ENCODE data around the gene ERGIC3. TPM values are rescaled to one million over a fixed set of nuclear protein-coding genes. Genes with fewer than 3 reads are reported as not detected.
A peak's percentile ranks its signal among the peaks of the same experiment; 100 is the strongest.
"Not testable (repeated sequence)": the region's sequence is repeated elsewhere in the genome, so short reads cannot be mapped to it uniquely, and the experiment has no call there.

Gene ERGIC3
- polyA plus RNA-seq, 3 donors: 348 to 369 (median 365) TPM

DNA sequence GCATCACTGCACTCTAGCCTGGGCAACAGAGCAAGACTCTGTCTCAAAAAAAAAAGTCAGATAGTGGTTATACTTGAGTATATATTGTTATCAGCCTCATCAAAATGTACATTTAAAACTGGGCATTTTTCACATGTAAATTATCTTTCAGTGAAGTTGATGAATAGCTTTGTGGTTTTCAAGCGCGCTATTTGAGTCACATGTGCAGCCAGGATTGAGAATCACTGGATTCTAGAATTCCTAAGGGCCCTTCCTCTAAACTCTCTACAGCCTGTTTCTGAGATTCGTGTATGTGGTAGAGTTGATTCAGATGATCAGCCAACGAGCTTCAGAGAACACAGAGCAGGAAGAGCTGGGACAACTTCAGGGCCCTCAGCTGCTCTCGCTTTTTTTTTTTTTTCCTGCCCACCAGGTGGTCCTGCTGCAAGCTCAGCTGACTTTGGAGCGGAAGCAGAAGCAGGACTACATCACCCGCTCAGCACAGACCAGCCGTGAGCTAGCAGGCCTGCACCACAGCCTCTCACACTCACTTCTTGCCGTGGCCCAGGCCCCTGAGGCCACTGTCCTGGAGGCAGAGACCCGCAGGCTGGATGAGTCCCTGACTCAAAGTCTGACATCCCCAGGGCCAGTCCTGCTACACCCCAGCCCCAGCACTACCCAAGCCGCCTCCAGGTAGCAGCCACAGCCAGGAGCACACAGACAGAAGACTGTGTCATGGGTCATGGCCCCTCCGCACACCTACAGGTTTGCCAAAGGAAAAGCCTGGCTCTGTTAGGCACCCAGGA, 30.7 kb upstream of the ERGIC3 start:
- no peak for DNase-seq

DNA sequence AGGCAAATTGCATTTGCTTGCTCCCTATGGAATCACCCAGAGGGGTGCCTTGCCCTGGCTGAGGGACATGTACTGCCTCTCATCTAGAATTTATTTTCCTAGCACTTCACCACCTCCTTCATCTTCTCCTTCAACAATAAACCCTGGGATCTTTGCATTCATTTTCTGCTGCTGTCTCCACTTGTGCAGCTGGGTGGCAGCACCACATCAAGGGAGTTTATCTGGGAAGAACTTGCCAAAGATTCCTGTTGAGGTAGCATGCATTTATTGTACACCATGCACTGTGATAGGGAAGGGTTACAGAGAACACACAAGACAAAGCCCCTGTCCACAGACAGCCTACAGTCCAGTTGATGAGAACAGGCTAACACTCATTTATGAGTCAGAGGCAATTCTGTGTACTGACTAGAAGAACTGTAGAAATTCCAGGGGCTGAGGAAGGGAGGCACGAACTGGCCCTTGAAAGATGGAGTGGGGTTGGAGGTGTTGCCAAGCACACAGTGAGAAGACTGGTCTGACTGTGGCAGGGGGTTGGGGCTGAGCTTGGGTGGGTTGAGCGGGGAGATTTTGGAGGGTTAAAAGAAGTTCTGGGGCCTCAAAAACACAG, 30.0 kb upstream of the ERGIC3 start:
- peak; percentile 31 for DNase-seq

DNA sequence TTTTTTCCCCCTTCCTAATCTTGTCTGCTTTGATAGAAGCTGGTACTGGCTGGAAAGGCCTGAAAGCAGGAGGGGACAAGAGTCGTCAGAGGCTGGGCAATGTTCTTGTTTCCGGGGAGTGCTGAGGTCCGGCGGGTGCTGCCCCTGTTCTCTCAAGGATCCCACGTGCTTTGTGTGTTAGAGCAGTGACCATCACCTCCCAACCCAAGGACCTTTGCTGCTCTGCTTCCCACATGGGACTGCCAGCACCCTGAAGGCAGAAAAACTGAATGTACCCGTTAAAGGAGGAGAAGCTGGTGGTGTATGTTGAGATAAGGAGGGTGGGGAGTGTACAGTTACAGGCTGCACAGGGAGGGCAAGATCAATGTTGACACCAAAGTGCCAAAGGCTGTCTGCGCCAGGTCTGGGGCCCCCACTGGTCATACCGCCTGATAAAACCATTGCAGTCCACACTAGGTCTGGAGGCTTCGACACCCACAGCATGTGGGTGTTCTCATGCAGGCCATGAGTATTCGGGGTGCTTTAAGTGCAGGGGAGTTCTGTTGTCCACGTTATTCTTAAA, 27.4 kb upstream of the ERGIC3 start:
- no peak for DNase-seq

DNA sequence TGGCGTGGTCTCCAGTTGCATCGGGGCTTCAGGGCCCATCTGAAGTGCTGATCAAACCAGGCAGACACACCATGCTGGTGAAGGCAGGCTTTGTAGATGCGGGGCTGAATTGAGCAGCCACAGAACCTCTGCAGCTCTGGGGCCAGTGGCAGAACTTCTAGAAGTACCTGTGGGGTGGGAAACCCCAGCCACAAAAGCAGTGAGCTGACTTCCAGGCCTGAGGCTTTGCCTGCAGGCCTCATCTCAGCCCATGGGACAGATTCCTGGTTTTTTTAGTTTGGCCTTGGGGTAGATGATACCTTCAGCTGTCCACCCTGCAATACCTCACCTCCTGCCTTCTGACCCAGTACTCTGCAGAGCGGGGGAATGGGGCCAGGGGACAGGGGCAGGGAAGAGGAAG, 26.5 kb upstream of the ERGIC3 start:
- no peak for DNase-seq

DNA sequence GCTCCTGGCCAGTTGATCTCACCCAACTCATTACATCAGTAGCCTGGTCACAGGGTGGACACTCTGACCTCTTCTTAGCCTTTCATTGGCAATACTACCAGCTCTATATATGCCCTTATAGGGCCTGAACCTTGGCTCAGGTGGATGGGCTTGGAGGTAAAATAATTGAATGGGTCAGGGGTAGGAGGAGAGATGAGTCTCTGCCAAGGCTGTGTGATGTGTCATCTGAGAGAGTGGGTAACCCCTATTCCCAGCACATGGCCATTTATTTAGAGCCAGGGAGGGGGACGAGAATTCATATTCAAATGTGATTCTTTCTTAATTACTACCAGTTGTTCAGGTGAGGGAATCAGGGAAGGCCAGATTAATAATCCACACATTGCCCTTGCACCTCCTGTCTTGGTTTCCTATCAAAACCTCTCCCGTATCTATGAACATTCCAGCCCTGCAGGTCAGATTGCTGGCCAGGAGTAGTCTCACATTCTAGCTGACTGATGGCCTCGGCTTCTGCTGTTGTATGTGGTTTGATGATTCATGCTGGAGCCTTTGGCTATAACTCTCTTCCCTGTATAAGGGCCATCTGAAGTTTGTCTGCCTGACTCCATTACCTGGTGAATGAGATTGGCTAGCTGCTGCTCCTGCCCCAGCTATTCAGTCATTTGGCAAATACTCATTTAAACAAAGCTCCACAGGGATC, 25.8 kb upstream of the ERGIC3 start:
- no peak for DNase-seq

DNA sequence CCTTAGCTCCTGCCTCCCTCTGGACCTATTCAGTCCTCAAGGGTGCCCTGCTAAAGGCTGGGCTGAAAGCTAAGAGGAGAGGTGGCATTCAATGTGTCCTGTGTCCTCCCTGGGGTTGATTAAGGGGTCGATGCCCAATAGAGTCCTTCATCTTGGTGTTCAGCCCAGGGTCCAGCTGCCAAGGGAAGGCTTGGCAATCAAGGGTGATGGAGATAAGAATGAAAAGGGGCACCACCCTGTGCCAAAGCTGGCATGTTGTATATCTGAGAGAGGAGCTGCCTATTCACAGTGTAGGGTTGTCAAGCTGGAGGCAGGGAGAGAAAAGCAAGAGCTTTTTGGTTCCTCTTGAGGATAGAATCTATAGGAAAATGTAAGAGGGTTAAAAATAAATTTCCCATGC, 24.8 kb upstream of the ERGIC3 start:
- DNase-seq: no peak

DNA sequence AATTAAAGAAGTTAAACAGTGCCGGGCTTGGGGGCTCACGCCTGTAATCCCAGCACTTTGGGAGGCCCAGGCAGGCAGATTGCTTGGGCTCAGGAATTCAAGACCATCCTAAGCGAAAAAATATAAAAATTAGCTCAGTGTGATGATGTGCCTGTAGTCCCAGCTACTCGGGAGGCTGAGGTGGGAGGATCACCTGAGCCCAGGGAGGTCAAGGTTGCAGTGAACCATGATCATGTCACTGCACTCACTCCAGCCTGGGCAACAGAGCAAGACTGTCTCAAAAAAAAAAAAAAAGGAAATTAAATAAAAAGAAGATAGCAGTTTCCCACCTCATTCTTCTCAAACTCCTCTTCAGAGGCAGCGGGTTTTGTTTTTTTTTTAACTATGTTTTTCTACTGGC, 24.1 kb upstream of the ERGIC3 start:
- DNase-seq: not testable (repeated sequence)

DNA sequence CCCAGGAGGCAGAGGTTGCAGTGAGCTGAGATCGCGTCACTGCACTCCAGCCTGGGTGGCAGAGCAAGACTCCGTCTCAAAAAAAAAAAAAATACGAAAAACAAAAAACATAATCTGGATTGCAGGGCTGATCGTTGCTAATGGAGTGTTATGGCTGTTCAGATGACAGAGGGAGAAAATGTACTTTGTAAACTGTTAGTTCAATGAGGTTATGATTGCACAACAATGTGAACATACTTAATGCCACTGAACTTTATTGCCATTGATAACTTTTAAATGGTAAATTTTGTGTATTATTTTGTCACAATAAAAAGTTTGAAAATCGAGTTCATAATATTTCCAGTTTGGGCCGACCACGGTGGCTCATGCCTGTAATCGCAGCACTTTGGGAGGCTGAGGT, 22.9 kb upstream of the ERGIC3 start:
- DNase-seq: no peak

DNA sequence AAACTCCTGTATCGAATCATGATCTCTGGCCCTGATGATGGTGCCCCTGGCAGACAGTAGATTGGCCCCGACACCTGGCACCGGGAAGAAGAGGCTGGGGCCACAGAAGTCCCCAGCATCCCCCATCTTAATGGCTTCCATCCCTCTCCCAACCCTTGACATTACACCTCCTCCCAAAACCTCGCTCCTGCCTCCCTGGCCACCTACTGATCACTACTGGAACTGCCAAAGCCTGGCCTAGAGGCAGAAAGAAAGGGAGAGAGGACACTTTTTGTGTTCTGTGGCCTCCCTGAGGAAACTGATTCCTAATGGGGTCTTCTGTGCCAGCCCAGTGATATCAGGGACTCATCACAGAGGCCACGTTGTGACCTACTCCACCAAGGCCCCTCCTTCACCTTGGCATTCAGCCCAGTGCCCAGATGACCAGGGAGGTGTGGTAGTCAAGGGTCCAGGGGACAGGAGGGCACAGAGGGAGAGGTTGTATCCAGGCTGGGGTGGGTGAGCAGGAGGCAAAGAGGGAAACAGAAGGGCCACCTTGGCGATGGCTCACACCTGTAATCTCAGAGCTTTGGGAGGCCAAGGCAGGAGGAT, 18.5 kb upstream of the ERGIC3 start:
- DNase-seq: no peak

DNA sequence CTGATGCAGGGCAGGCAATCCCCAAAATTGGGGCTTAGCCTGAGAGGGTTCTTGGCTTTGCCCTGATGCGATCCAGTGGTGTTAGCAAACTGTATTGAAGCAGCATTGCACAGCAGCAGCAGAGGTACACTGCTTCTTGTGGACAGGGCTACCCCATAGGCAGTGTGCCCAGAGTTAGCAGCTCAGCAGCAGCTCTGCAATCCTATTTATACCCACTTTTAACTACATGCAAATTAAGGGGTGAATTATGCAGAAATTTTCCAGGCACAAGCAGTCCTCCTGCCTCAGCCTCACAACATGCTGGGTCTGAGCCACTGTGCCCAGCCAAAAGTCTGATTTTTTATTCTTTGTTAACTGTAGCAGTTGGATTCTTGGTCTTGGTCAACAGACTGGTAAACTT, 16.2 kb upstream of the ERGIC3 start:
- DNase-seq: no peak

DNA sequence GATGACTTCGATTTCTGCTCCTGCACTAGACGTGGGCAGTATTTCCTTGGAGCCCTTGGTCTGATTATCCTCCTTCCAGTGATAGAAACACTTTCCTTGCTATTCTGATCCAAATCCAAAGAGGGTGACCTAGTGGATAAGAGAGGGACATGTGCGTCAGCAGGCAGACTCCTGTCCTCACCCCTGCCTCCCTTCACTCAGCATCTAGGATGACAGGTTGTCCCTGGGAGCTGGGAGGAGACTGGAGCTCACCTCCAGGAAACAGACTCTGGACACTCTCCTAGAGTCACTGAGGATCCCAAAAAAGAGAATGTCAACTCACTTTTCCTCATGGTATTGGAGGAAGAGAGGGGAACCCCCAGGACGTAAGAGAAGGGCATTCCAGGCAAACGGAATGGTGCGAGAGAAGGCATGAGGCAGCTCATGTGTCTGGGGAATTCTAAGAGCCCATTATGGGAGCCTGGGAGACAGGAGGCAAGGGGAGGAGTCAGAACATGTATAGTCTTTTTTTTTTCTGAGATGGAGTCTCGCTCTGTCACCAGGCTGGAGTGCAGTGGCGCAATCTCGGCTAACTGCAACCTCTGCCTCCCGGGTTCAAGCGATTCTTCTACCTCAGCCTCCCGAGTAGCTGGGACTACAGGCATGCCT, 14.6 kb upstream of the ERGIC3 start:
- DNase-seq: no peak

DNA sequence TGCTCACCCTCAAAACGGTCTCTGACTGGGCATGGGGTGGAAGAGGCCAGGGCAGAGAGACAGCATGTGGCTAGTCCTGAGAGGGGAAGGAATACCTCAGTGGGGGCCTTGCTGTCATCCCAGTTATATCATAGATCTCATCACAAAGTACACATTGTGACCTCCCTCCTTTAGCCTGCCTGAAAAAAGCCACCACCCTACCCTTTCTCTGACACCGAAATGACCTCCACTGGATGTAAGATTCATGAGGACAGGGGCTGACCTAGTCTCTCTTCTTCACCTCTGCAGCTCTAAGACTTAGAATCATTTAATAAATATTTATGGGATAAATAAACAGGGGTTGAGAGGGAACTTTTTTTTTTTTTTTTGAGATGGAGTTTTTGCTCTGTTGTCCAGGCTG, 12.3 kb upstream of the ERGIC3 start, which contains the start of gene C20orf173:
C20orf173 (minus strand) TSS at position 101 of the 400 bp plus-strand sequence. CDS start 279 bp downstream, outside the sequence.
- DNase-seq: no peak

DNA sequence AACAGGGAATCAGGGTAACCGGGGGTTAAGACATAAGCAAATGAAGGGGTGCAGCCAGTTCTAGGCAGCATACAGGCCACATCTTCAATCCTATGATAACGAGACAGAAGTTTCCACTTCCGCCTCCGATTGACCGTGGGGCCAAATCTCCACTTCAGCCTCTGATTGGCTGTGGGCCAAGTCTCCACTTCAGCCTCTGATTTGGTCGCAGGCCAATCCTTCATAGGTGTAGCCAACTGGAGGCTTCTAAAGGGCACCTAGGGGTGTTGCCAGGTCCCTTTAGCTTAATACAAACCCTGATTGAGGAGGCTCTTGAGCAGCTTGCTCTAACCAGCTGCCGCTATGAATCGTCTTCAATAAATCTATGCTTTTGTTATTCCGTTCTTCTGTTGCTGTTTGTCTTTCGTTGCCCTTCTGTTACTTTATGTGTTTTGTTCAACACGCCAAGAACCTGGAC, 2.1 kb upstream of the ERGIC3 start:
- peak; percentile 37 for DNase-seq

DNA sequence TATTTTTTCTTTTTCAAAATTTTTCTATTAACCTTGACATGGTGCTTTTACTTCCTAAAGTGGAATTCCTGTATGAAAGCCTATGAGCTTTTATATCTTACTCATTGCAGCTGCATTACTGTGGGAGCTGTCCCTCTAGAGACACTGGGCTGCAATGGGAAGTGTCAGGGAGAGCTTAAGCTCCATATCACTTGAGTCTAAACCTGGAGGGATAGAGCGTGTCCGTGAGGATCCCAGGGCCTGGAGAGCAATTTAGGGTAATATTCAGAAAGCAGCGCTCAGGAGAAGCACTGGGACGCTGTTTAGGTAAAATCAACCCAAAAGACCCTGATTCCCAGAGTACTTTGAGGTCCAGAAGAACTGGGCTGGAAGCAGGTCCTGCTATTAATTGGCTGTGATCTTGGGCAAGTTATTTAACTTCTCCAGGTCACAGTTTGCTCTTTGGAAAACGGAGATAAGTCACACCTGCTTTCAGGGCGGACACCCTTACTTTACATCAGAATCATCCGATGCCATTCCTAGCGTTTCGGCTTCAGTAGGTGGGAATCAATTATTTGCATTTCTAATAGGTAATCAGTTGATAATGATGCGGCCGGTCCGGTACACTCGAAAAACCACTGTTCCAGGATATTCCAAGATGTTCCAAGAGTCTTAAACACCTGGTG, 628 bp upstream of the ERGIC3 start:
- DNase-seq: no peak

DNA sequence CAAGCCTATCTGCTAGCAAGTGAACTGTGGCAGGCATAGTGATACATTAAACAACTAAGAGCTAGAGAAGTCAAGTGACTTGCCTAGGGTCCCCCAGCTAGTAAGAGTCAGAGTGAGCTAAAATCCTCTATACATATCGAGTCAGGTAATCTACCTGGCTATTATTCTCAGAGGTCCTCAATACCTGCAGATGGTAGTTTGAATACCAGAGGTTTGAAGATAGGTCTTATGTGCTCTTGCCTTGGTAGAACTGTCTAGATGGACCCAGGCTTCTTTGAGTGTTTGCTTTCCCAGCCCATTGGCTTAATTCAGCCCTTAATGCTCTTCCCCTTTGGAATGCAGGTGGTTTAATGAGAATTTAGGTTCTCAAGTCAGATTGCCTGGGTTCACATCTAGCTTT, 1.1 kb downstream of the ERGIC3 start:
- no peak for DNase-seq

DNA sequence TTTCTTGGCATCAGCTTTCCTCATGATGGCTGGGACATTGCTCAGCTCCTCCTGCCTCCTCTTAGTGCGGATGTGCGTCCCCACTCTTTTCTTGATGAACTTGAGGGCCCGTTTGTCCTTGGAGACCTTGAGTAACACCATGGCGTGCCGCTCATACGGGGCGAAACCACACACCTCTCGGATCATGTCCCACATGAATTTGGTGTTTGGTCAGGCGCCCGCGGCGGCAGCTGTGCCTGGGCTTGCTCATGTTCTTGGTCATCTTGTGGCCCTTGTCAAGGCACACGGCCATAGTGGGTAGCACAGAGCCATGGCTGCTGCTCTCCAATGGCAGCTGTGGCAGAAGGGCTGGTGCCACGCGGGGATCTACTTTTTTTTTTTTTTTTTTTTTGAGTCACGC, 2.6 kb downstream of the ERGIC3 start:
- no peak for DNase-seq

DNA sequence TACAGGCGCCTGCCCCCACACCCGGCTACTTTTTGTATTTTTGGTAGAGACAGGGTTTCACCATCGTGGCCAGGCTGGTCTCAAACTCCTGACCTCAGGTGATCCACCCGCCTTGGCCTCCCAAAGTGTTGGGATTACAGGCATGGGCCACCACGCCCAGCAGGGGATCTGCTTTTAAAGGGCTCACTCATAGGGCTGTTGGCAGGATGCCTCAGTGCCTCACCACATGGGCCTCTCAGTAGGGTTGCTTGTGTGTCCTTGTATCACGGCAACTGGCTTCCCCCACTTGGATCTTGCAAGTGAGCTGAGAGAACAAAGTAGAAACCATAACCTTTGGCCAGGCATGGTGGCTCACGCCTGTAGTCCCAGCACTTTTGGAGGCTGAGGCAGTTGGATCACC, 3.1 kb downstream of the ERGIC3 start:
- DNase-seq: not testable (repeated sequence)

DNA sequence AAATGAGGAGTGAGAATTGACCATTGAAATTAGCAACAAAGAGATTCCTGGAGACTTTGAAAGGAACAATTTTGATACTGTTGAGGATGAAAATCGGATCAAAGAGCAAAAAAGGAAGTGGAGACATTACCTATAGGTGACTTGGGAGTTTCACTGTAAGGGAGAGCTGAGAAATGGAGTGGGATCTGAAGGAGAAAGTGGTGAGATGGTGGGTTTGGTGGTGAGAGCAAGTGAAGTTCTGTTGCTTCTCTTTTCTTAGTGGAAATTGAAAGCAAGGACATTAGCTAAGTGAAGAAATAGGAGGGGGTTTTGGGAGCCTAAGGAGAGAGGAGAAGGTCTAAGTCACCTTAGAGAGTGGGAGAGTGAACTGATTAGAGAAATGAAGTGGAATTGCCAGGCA, 4.2 kb downstream of the ERGIC3 start:
- DNase-seq: no peak

DNA sequence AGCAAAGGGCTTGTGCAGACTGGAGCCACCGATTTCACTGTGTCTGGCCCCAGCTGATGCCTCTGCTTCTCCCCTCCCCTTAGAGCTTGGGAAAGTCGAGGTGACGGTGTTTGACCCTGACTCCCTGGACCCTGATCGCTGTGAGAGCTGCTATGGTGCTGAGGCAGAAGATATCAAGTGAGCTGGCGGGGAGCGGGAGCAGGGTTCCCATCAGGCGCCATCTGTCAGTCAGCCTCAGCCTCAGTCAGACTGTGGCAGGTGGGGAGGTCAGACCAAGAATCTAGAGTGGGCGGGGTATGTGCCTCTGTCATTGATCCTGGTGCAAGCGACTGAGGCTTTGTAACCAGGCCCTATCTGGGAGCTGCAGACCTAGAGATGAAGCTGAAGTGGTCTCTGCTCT, 5.5 kb downstream of the ERGIC3 start:
- no peak for DNase-seq

DNA sequence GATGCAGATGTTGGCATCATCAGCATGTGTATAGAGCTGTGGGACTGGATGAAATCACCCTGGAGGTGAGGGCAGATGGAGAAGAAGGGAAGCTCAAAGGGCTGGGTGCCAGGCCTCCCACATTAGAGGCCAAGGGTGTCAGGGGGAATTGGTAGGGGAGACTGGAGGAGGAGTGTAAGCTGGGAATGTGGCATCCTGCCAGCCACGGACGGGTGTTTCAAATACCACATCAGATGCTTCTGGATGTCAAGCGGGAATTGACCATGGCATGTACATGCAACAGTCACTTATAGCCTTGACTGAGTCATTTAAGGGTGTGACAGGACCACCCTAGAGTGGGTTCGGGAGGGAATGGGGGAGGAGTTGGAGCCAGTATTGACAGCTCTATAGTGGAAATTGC, 9.6 kb downstream of the ERGIC3 start:
- DNase-seq: no peak

DNA sequence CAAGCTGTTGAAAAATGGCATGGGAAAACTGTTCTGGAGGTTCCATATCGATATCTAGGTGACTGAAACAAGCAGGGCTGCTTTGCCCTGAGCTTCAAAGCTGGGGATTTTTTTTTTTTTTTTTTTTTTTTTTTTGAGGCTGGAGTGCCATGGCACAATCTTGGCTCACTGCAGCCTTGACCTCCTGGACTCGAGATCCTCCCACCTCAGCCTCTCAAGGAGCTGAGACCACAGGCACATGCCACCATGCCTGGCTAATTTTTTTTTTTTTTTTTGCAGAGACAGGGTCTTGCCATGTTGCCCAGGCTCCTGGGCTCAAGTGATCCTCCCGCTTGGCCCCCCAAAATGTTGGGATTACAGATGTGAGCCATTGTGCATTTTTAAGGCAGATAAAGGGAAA, 11.0 kb downstream of the ERGIC3 start:
- DNase-seq: no peak

Measured in renal pelvis (tissue), 4 donors.